GM21723 (cell line): ENCODE data around the gene DRG2.

Source experiments
- ATAC-seq: cut with Tn5 transposase; IDR thresholded peaks from one replicate; pipeline ENCODE4 v1.9.1; 2021; ENCODE audit warnings: mild to moderate bottlenecking, moderate library complexity; ENCODE audit not compliant: unreplicated experiment

Gene DRG2

GRCh38 chr17:18142417-18142816 is 54.7 kb downstream of the DRG2 start:
- no peak for ATAC-seq

- ATAC-seq, result no peak
Measured at GRCh38 chr17:18143044-18143936, 55.5 kb downstream of the DRG2 start.

GRCh38 chr17:18144261-18144660 is 56.5 kb downstream of the DRG2 start:
- no peak for ATAC-seq

GRCh38 chr17:18144855-18145254 is 57.1 kb downstream of the DRG2 start:
- ATAC-seq, result no peak

GRCh38 chr17:18145811-18146210 is 58.1 kb downstream of the DRG2 start:
- no peak for ATAC-seq

GRCh38 chr17:18146259-18146658 is 58.5 kb downstream of the DRG2 start:
- no peak for ATAC-seq

- ATAC-seq, result no peak
Measured at GRCh38 chr17:18146980-18147379, 59.2 kb downstream of the DRG2 start.

GRCh38 chr17:18148586-18148985 is 60.8 kb downstream of the DRG2 start:
- ATAC-seq, result no peak

- no peak for ATAC-seq
Measured at GRCh38 chr17:18151290-18151689, 63.5 kb downstream of the DRG2 start.

GRCh38 chr17:18155179-18155578 is 67.4 kb downstream of the DRG2 start:
- no peak for ATAC-seq

GRCh38 chr17:18156171-18156975 is 68.6 kb downstream of the DRG2 start:
- no peak for ATAC-seq

GRCh38 chr17:18156976-18157280 is 69.2 kb downstream of the DRG2 start:
- ATAC-seq, result no peak
